T-helper 22 cell (primary cell): ENCODE measurements around the gene HOXB8.

Experiments
- DNase-seq: peaks from one replicate; pipeline ENCODE4 v3.0.0-alpha.2; 2020; ENCODE audit warnings: low read depth

HOXB8 gene

GRCh38 chr17:48610282-48611211 is 4.5 kb downstream of the HOXB8 start, which contains the start of gene HOXB7:
Gene HOXB7, minus strand, starts transcription at chr17:48611017. Its CDS starts 99 bp downstream, at chr17:48610918.
- DNase-seq, result peak; percentile 48

- DNase-seq, result no peak
Observed at GRCh38 chr17:48609759-48610281, 5.3 kb downstream of the HOXB8 start.

- DNase-seq, result no peak
Observed at GRCh38 chr17:48609033-48609432, 6.1 kb downstream of the HOXB8 start.

GRCh38 chr17:48608494-48608834 is 6.6 kb downstream of the HOXB8 start:
- no peak for DNase-seq

GRCh38 chr17:48606892-48607614 is 8.0 kb downstream of the HOXB8 start:
- no peak for DNase-seq

- DNase-seq, result no peak
Observed at GRCh38 chr17:48605991-48606891, 8.9 kb downstream of the HOXB8 start.

GRCh38 chr17:48605409-48605919 is 9.6 kb downstream of the HOXB8 start:
- DNase-seq, result no peak

GRCh38 chr17:48604770-48605329 is 10.2 kb downstream of the HOXB8 start, which contains the start of gene HOXB6:
Gene HOXB6, minus strand, starts transcription at chr17:48604986. Its CDS starts 6,836 bp downstream, at chr17:48598150.
- no peak for DNase-seq

GRCh38 chr17:48603959-48604769 is 10.9 kb downstream of the HOXB8 start:
- no peak for DNase-seq

- DNase-seq, result no peak
Observed at GRCh38 chr17:48601539-48602425, 13.3 kb downstream of the HOXB8 start.

GRCh38 chr17:48601207-48601538 is 13.9 kb downstream of the HOXB8 start:
- DNase-seq, result no peak

- DNase-seq, result no peak
Observed at GRCh38 chr17:48600244-48601098, 14.6 kb downstream of the HOXB8 start.

GRCh38 chr17:48599354-48599753 is 15.7 kb downstream of the HOXB8 start:
- DNase-seq, result no peak

- DNase-seq, result no peak
Observed at GRCh38 chr17:48598736-48599135, 16.4 kb downstream of the HOXB8 start.

- no peak for DNase-seq
Observed at GRCh38 chr17:48597778-48598631, 17.1 kb downstream of the HOXB8 start.

- DNase-seq, result no peak
Observed at GRCh38 chr17:48597528-48597777, 17.6 kb downstream of the HOXB8 start.

- no peak for DNase-seq
Observed at GRCh38 chr17:48596735-48597527, 18.2 kb downstream of the HOXB8 start.
